Cardiac fibroblast (primary cell): ENCODE results near the gene SLC35D3.
"Not testable (repeated sequence)": the region's sequence is repeated elsewhere in the genome, so short reads cannot be mapped to it uniquely, and the experiment has no call there.

Experiments used
- DNase-seq, 2 donors: peaks; one replicate each; pipeline versions ENCODE4 v3.0.0 to v3.0.0-alpha.2; 2010; ENCODE audit warnings: low read depth in 2 of 2
- H3K4me3 ChIP-seq, 2 donors: replicated peaks in 1 of 2; 1 replicate in 1 of 2; 2 replicates in 1 of 2; pipeline ENCODE4 v1.5.1; 2011; ENCODE audit warnings: low read depth in 2 of 2, low read length in 2 of 2, mild to moderate bottlenecking in 2 of 2, moderate library complexity in 1 of 2
- CTCF ChIP-seq: IDR thresholded peaks from one replicate; pipeline ENCODE4 v1.5.1; 2011; ENCODE audit warnings: low read depth, mild to moderate bottlenecking, low read length, inconsistent platforms

Gene SLC35D3

DNA sequence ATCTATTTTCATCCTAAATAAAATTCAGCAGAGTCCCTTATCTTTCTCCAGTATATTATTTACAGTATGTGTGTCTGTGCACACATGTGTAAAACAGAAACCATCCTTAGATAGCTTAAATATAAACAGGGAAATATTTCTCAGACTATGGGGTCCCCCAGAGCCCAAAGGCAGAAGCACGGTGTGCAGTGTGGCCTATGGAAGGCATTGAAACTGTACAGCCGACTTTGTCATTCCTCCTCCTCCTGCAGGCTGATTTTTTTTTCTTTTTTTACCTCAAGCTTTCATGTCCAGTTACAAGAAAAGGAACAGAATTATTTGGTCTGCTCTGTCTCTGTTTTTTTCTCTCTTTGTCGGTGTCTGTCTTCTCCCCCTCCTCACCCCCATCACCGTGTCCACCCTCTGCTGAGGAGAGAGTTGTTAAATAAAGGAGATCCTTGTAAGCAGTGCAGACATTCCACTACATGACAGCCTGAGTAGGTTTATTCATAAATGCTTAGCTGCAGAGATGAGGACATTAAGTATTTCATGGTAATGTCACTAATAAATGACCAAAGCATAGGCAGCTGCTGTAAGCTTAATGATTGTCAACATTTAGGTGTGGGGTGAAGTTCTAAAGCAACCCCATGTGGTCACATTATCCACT, 31.8 kb upstream of the SLC35D3 start:
- H3K4me3 ChIP-seq = no peak overlapping the region
- no peak for TF ChIP-seq CTCF
- no peak for DNase-seq

DNA sequence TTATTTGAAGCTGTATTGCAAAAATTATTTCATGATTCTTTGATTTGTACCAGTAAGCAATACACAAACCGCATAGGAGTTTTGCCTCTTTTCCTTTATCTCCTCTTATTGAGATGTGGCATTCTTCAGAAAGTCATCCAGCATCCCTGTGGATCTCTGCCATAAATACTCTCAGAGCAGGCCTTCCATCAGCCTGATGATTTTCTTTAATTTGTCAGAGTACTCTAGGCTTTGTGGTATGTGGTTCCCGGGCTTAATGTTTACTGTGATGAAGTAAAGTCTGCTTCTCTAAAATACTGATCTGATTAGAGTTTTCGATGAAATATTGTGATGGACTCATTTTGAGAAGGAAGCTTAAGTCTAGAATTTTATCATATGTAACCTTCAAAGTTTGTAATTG, 31.1 kb upstream of the SLC35D3 start:
- TF ChIP-seq CTCF = no peak
- no peak overlapping the region for H3K4me3 ChIP-seq
- DNase-seq = no peak

DNA sequence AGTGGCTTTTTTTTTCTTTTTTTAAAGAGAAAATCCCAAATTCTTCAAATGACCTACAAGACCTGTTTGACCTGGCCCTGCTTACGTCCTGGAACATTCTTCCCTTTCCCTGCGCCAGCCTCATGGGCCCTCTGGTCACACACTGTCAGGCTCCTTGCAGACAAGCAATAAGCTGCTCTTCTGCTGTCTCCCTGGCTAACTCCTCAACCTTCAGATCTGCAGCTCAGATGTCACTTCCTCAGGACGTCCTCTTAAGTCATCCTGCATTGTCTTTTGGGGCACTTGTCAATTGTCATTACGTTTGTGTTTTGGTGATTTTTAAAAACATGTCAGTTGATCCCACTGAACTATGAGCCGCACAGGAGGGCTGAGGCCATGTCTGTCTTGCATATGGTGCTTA, 28.9 kb upstream of the SLC35D3 start:
- no peak for DNase-seq
- no peak for TF ChIP-seq CTCF

DNA sequence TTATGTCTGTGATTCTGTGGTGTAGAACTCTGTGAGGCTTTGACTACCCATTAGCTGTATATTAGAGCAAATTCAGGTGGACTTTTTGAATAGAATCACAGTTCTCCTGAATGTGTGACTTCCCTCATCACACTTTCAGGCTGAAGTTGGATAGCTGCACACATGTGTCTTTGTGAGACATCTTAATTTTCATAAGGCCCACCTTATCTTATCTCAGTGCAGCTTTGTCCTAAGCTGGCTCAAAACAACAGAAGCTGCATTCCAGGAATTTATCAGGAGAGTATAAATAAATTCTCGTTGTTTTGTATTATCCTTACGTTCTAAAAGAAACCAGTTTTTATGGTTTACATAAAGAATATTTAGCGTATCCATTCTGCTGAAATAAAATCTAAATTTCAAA, 26.2 kb upstream of the SLC35D3 start:
- DNase-seq = no peak
- no peak overlapping the region for H3K4me3 ChIP-seq
- no peak for TF ChIP-seq CTCF

More for the DNA sequence above, 28.9 kb upstream of the SLC35D3 start:
- H3K4me3 ChIP-seq = no peak overlapping the region

GRCh38 chr6:136897071-136897470, 25.0 kb upstream of the SLC35D3 start:
- no peak for TF ChIP-seq CTCF
- no peak overlapping the region for H3K4me3 ChIP-seq
- DNase-seq = no peak

- TF ChIP-seq CTCF = no peak
- DNase-seq = no peak
These were observed 20.8 kb upstream of the SLC35D3 start for GRCh38 chr6:136901212-136901784.

GRCh38 chr6:136904477-136904876, 17.6 kb upstream of the SLC35D3 start:
- H3K4me3 ChIP-seq, DNase-seq: not testable (repeated sequence)

More at GRCh38 chr6:136901212-136901784, 20.8 kb upstream of the SLC35D3 start:
- H3K4me3 ChIP-seq = no peak overlapping the region
